H1 (cell line): ENCODE results near the gene ZNF273. TPM values are rescaled to one million over a fixed set of nuclear protein-coding genes. Genes with fewer than 3 reads are reported as not detected.

Source experiments
- CTCF ChIA-PET: fragments of 300-600 bp; sonication (Branson Sonifier 250); formaldehyde crosslinking; loops from one replicate; lab custom pipeline; 2021; ENCODE audit not compliant: partially characterized antibody; lab: Charles Lee
- POLR2A ChIA-PET: fragments of 300-600 bp; sonication (Branson Sonifier 250); formaldehyde crosslinking; loops from one replicate; lab custom pipeline; 2021; ENCODE audit warnings: inconsistent platforms; ENCODE audit not compliant: partially characterized antibody; lab: Charles Lee
- DNase-seq, 2 experiments: peaks; one replicate each; pipeline versions ENCODE4 v3.0.0 to v3.0.0-alpha.2; 2010 to 2022; ENCODE audit warnings: low spot score in 2 of 2, low read depth in 1 of 2, mixed read lengths in 1 of 2
- FAIRE-seq: peaks from 2 replicates; lab custom pipeline; 2011; peaks lifted over from hg19 to GRCh38; lab: Jason Lieb, UNC
- H2AFZ ChIP-seq: 2 replicates; pipeline ENCODE4 v1.8.1; 2012; ENCODE audit warnings: low read length, inconsistent platforms
- H2AK5ac ChIP-seq: 2 replicates; pipeline ENCODE4 v1.6.1; 2013; ENCODE audit warnings: low read depth, low read length
- H2BK120ac ChIP-seq: replicated peaks from 2 replicates; pipeline ENCODE3; 2013; ENCODE audit warnings: low read depth, low read length, inconsistent platforms
- H2BK12ac ChIP-seq: 2 replicates; pipeline ENCODE4 v1.6.1; 2013; ENCODE audit warnings: low read depth, low read length
- H2BK15ac ChIP-seq: 2 replicates; pipeline ENCODE4 v1.6.1; 2013; ENCODE audit warnings: low read length
- H2BK20ac ChIP-seq: 2 replicates; pipeline ENCODE4 v1.6.1; 2013; ENCODE audit warnings: low read length
- H2BK5ac ChIP-seq: 2 replicates; pipeline ENCODE4 v1.6.1; 2013; ENCODE audit warnings: low read depth, low read length
- H3K14ac ChIP-seq: 2 replicates; pipeline ENCODE4 v1.6.1; 2013; ENCODE audit warnings: inconsistent platforms; ENCODE audit not compliant: insufficient read length
- H3K18ac ChIP-seq: 2 replicates; pipeline ENCODE4 v1.6.1; 2013; ENCODE audit warnings: low read length; ENCODE audit errors: extremely low read depth
- H3K23ac ChIP-seq: 2 replicates; pipeline ENCODE4 v1.6.1; 2013; ENCODE audit warnings: inconsistent platforms; ENCODE audit not compliant: insufficient read length
- H3K23me2 ChIP-seq: 2 replicates; pipeline ENCODE4 v1.6.1; 2013; ENCODE audit warnings: low read depth, low read length
- H3K27ac ChIP-seq: 2 replicates; pipeline ENCODE4 v1.6.1; 2011; ENCODE audit warnings: low read depth, low read length, inconsistent platforms
- H3K27me3 ChIP-seq, 4 experiments: replicated peaks in 1 of 4; 1 replicate in 1 of 4; 2 replicates in 3 of 4; pipeline versions ENCODE4 v1.6.1 to v1.8.1; 2011 to 2013; ENCODE audit warnings: low read length in 3 of 4, mild to moderate bottlenecking in 3 of 4, inconsistent platforms in 2 of 4, mixed read lengths in 2 of 4, moderate library complexity in 1 of 4; ENCODE audit not compliant: control insufficient read depth in 3 of 4, insufficient read depth in 3 of 4; ENCODE audit errors: extremely low read depth in 1 of 4
- H3K36me3 ChIP-seq, 4 experiments: 2 replicates each; pipeline versions ENCODE4 v1.6.1 to v1.8.1; 2011 to 2013; ENCODE audit warnings: mild to moderate bottlenecking in 4 of 4, low read length in 3 of 4, moderate library complexity in 2 of 4, control low read depth in 1 of 4, inconsistent platforms in 1 of 4; ENCODE audit not compliant: insufficient read depth in 4 of 4, control insufficient read depth in 2 of 4
- H3K4ac ChIP-seq: replicated peaks from 2 replicates; pipeline ENCODE3; 2013; ENCODE audit warnings: low read length, low read depth, mixed read lengths, inconsistent platforms; ENCODE audit not compliant: insufficient read length
- H3K4me1 ChIP-seq, 4 experiments: replicated peaks in 1 of 4; 1 replicate in 1 of 4; 2 replicates in 3 of 4; pipeline versions ENCODE4 v1.6.1 to v1.8.1; 2011 to 2013; ENCODE audit warnings: low read length in 3 of 4, inconsistent platforms in 2 of 4, mixed read lengths in 1 of 4; ENCODE audit not compliant: insufficient read depth in 4 of 4, control insufficient read depth in 3 of 4
- H3K4me2 ChIP-seq, 2 experiments: 2 replicates each; pipeline versions ENCODE4 v1.6.1 to v1.8.1; 2011 to 2013; ENCODE audit warnings: low read depth in 2 of 2, low read length in 2 of 2, control low read depth in 1 of 2, inconsistent platforms in 1 of 2, mild to moderate bottlenecking in 1 of 2; ENCODE audit not compliant: insufficient read depth in 1 of 2
- H3K4me3 ChIP-seq, 4 experiments: fragments of 200-600, 300-600 bp in 1 of 4; sonication (generic), shearing (Covaris generic), sonication (Bioruptor Twin) in 1 of 4; 2 replicates each; pipeline versions ENCODE4 v1.5.1 to v1.8.1; 2011 to 2016; ENCODE audit warnings: low read length in 4 of 4, low read depth in 3 of 4, control low read depth in 2 of 4, inconsistent platforms in 2 of 4, mild to moderate bottlenecking in 2 of 4, mixed read lengths in 1 of 4, moderate library complexity in 1 of 4; ENCODE audit not compliant: insufficient read depth in 2 of 4; ENCODE audit errors: extremely low read depth in 1 of 4
- H3K56ac ChIP-seq: replicated peaks from 2 replicates; pipeline ENCODE3; 2013; ENCODE audit warnings: low read depth, mild to moderate bottlenecking, mixed read lengths, low read length, inconsistent platforms; ENCODE audit not compliant: insufficient read length
- H3K79me1 ChIP-seq: 2 replicates; pipeline ENCODE4 v1.6.1; 2013; ENCODE audit warnings: low read depth, low read length, control low read depth
- H3K79me2 ChIP-seq, 2 experiments: 2 replicates each; pipeline versions ENCODE4 v1.6.1 to v1.8.1; 2012 to 2013; ENCODE audit warnings: low read length in 2 of 2, mild to moderate bottlenecking in 2 of 2, inconsistent platforms in 1 of 2; ENCODE audit not compliant: insufficient read depth in 2 of 2, control insufficient read depth in 1 of 2
- H3K9ac ChIP-seq, 4 experiments: replicated peaks in 1 of 4; 1 replicate in 1 of 4; 2 replicates in 3 of 4; pipeline versions ENCODE4 v1.6.1 to v1.8.1; 2011 to 2013; ENCODE audit warnings: low read depth in 3 of 4, low read length in 3 of 4, control low read depth in 2 of 4, mild to moderate bottlenecking in 2 of 4, moderate library complexity in 2 of 4, inconsistent platforms in 1 of 4; ENCODE audit errors: extremely low read depth in 1 of 4
- H3K9me3 ChIP-seq, 2 experiments: 2 replicates each; pipeline versions ENCODE4 v1.6.1 to v1.8.1; 2012 to 2013; ENCODE audit warnings: mild to moderate bottlenecking in 2 of 2, moderate library complexity in 2 of 2, control low read depth in 1 of 2, inconsistent platforms in 1 of 2, low read depth in 1 of 2, low read length in 1 of 2, mixed read lengths in 1 of 2; ENCODE audit not compliant: insufficient read depth in 2 of 2
- H4K20me1 ChIP-seq, 2 experiments: replicated peaks in 1 of 2; 2 replicates each; pipeline versions ENCODE3 to v1.8.1; 2011 to 2013; ENCODE audit warnings: inconsistent platforms in 2 of 2, low read length in 2 of 2, mild to moderate bottlenecking in 1 of 2; ENCODE audit not compliant: insufficient read depth in 2 of 2, control insufficient read depth in 1 of 2
- H4K5ac ChIP-seq: 2 replicates; pipeline ENCODE4 v1.6.1; 2013; ENCODE audit warnings: low read length, low read depth, mixed read lengths, inconsistent platforms; ENCODE audit not compliant: insufficient read length
- H4K8ac ChIP-seq: 2 replicates; pipeline ENCODE4 v1.8.0; 2013; ENCODE audit warnings: mild to moderate bottlenecking, moderate library complexity, low read length, inconsistent platforms; ENCODE audit not compliant: insufficient read depth; ENCODE audit errors: extremely low read depth
- H4K91ac ChIP-seq: replicated peaks from 2 replicates; pipeline ENCODE3; 2013; ENCODE audit warnings: low read length, mixed read lengths, inconsistent platforms; ENCODE audit not compliant: insufficient read length
- CBX8 ChIP-seq: fragments of 300-800, 300-1000 bp; sonication (generic); IDR thresholded peaks from 2 replicates; pipeline ENCODE4 v1.7.1; 2016; ENCODE audit warnings: low read depth, low read length, borderline replicate concordance
- JUN ChIP-seq: IDR thresholded peaks from 2 replicates; pipeline ENCODE4 v1.6.1; 2011; ENCODE audit warnings: low read depth, mild to moderate bottlenecking, improper control_type of control experiment, low read length
- KDM1A ChIP-seq: fragments of 200-600, 300-600 bp; sonication (generic); IDR thresholded peaks from 2 replicates; pipeline ENCODE4 v1.7.1; 2016; ENCODE audit warnings: mild to moderate bottlenecking, low read length, borderline replicate concordance
- PHF8 ChIP-seq: fragments of 200-600 bp; sonication (generic); conservative IDR thresholded peaks from 2 replicates; pipeline ENCODE4 v1.7.1; 2012; ENCODE audit warnings: low read depth, mild to moderate bottlenecking, inconsistent platforms, low read length, moderate library complexity
- RAD21 ChIP-seq, 2 experiments: IDR thresholded peaks in 1 of 2; conservative IDR thresholded peaks in 1 of 2; 2 replicates each; pipeline ENCODE4 v1.6.1; 2011; ENCODE audit warnings: low read depth in 2 of 2, low read length in 2 of 2, improper control_type of control experiment in 1 of 2, inconsistent platforms in 1 of 2, mild to moderate bottlenecking in 1 of 2, moderate library complexity in 1 of 2
- RNF2 ChIP-seq: fragments of 200-900, 300-1000 bp; sonication (generic); IDR thresholded peaks from 2 replicates; pipeline ENCODE4 v1.7.1; 2016; ENCODE audit warnings: borderline replicate concordance, low read depth, mild to moderate bottlenecking, antibody characterized with exemption, low read length; ENCODE audit not compliant: poor library complexity, severe bottlenecking; ENCODE audit errors: missing control alignments
- RXRA ChIP-seq: IDR thresholded peaks from 2 replicates; pipeline ENCODE4 v1.6.1; 2011; ENCODE audit warnings: low read depth, mild to moderate bottlenecking, low read length, moderate library complexity; ENCODE audit not compliant: insufficient read depth
- SIRT6 ChIP-seq: IDR thresholded peaks from one replicate; pipeline ENCODE4 v1.7.1; 2012; ENCODE audit warnings: low read length, inconsistent platforms
- SP2 ChIP-seq: IDR thresholded peaks from 2 replicates; pipeline ENCODE4 v1.6.1; 2012; ENCODE audit warnings: mild to moderate bottlenecking, low read length, inconsistent platforms
- ZNF274 ChIP-seq: IDR thresholded peaks from 2 replicates; pipeline ENCODE4 v1.7.0; 2012; ENCODE audit warnings: low read length, borderline replicate concordance; ENCODE audit errors: extremely low read depth
- WGBS, 2 experiments: shearing (Covaris generic) in 1 of 2; methylation state at CpG; one replicate each; pipeline versions ENCODE4 v1.1.6 to v1.1.7; 2013 to 2015; ENCODE audit warnings: low lambda C conversion rate in 2 of 2, mixed read lengths in 2 of 2, inconsistent platforms in 1 of 2, low coverage in 1 of 2, missing lambda C conversion rate in 1 of 2; ENCODE audit not compliant: insufficient replicate concordance in 2 of 2, insufficient coverage in 1 of 2, insufficient read length in 1 of 2; ENCODE audit errors: extremely low coverage in 1 of 2, missing lambda C conversion rate in 1 of 2; 5-methylcytosine and 5-hydroxymethylcytosine counted together
- polyA plus RNA-seq, 7 experiments: library from polyadenylated mRNA; depleted of rRNA in 3 of 7; stranded (reverse) in 5 of 7; unstranded in 2 of 7; fragments of >200 nt in 5 of 7; fragments of 200-250 nt in 2 of 7; gene quantifications; 1 replicate in 5 of 7; 2 replicates in 1 of 7; 4 replicates in 1 of 7; pipeline versions ENCODE4 v1.2.1 to v1.2.3, GENCODE V29; 2011 to 2013; ENCODE audit warnings: missing spikeins in 2 of 7, mixed read lengths in 2 of 7
- total RNA-seq: library from RNA; stranded (reverse); fragmentation: NEBNext Ultra II Directional; extraction: Animal tissue kit (Norgen Biotek cat#: 25700); gene quantifications from 2 replicates; pipeline ENCODE4 v1.2.1, GENCODE V29; 2021

ZNF273 gene
- total and polyA plus RNA-seq, 2 of the 8 experiments (the other 6 are each of a cell fraction or from before 2014, with no cell fraction given) = 6.2 to 23.2 TPM

DNA sequence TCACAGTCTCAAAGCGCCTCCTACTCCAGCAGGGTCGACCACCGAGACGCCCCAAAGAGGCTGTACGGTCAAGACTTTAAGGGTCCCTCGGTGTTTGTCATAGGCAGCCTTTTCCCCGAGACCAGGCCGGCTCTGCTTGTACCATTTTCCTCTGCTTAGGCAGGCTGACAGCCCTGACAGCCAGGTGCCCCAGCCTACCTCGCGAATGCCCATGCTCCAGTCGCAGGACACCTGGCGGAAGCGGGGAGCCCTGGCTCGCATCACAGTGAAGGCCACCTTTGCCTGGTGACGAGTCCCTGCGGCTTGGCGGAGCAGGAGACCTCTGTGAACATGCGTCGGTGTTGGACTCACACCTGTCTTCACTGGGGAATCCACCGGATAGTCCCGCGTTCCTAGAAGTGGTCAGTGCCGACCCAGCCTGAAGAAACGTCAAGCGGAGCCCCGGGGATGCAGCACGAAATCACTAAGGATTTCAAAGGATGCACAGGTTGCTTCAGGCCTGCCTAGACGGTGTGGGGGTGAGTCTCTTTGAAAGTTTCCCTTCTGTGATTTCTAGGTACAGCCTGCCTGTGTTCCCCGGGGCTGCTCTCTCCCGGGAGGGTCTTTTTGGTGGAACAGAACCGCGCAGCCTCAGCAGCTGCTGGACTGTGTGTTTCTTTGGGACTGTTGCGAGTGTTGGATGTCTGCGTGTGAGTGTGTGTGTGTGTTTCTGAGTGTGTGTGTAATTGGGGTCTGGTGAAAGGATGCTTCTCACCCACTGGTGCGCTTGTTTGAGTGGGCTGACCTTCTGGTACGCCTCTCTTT is 30.5 kb upstream of the ZNF273 start:
- Histone ChIP-seq H3K14ac (no peak overlapping the region), H3K79me2 (no peaks in the 10 kb centered on the region), H2AK5ac (no peak overlapping the region), H3K4me3 (no peak overlapping the region), H3K4me1 (no peaks in the 10 kb centered on the region; a peak in 1 of 7 replicates), H3K9ac (no peak overlapping the region), H4K91ac (no peak overlapping the region), H2BK20ac (no peak overlapping the region), H3K27me3 (peaks cover 0 to 6% (median 4%) of the 10 kb centered on the region in 4 experiments; a peak in 5 of 7 replicates), H2BK12ac (no peak overlapping the region), H2BK15ac (no peak overlapping the region), H3K23me2 (0 out of 2 replicates have a peak, but pooled peaks cover 1% of the 10 kb centered on the region), H2AFZ (no peak overlapping the region), H3K23ac (no peak overlapping the region), H2BK120ac (no peak overlapping the region), H2BK5ac (no peak overlapping the region), H3K4ac (no peak overlapping the region), H3K36me3 (no peaks in the 10 kb centered on the region), H3K56ac (no peak overlapping the region), H4K20me1 (no peaks in the 10 kb centered on the region), H4K5ac (no peak overlapping the region), H4K8ac (no peak overlapping the region), H3K9me3 (peaks cover 2 to 57% of the 10 kb centered on the region in 2 experiments; a peak in 2 of 4 replicates), H3K27ac (no peak overlapping the region), H3K4me2 (no peak overlapping the region), H3K79me1 (no peaks in the 10 kb centered on the region; the same call in 1 of the 2 replicates), H3K18ac (no peak overlapping the region)
- DNase-seq = no peak
- no peak for TF ChIP-seq SIRT6
- TF ChIP-seq SP2 = no peak
- no peak for TF ChIP-seq JUN
- no peak for TF ChIP-seq ZNF274
- no peak for TF ChIP-seq RXRA
- no peak for TF ChIP-seq KDM1A
- TF ChIP-seq RAD21 (IDR thresholded peaks at IDR 0.05 in 1 of 2, conservative IDR thresholded peaks at IDR 0.05 in 1 of 2; ENCODE audit: low read depth in 2 of 2, low read length in 2 of 2) = no peak
- TF ChIP-seq RNF2 = no peak
- no peak for TF ChIP-seq CBX8
- TF ChIP-seq PHF8 = no peak
- FAIRE-seq = no peak
- ChIA-PET CTCF (no interaction called here), POLR2A (no interaction called here)
- 91% methylated on average over 35 of the region's 36 CpGs; no CpG with 5 or more reads in 1 of the 2 experiments for WGBS, 2 experiments
